HK-2 (cell line): ENCODE results near the gene HS3ST1.

Experiments
- DNase-seq: peaks from one replicate; pipeline ENCODE4 v3.0.0-alpha.2; 2018; ENCODE audit not compliant: unreplicated experiment

The HS3ST1 gene

DNA sequence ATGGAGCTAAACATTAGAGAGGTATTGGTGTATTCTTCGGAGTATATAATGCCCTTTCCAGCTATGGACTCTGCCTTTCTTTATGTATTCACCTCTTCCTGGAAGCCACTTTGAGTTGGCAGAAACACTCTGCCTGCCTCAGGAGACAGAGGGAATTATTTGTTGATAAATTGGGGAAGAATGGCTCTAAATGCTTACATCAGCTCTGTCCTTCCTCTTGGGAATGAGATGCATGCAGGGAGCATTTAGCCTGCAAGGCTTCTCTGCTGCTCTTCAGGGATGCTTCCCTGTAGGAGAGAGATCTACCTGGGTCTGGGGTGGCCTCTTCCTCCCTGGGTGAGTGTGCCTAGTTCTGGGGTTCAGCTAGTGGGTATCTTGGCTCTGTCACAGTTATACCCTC is 6.9 kb upstream of the HS3ST1 start:
- DNase-seq, result no peak

GRCh38 chr4:11431111-11431510 is 2.4 kb upstream of the HS3ST1 start:
- DNase-seq, result no peak

- no peak for DNase-seq
These were observed 1.8 kb upstream of the HS3ST1 start for GRCh38 chr4:11430536-11430935.

DNA sequence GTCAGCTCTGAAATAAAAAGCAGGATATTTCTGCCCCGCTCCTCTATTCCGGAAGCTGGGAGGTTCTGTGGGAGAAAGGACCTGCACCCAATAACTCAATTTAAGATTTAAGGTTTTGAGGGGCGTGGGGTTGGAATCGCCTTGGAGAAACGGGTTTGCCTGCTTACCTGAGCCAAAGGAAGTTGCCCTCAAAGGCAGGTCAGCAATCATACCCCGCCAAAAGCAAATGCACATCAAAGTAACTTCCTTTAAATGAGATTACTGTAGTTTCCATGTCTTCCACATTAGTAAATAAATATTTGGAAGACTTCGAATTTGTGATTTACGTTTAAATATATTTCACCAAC is 978 bp upstream of the HS3ST1 start:
- DNase-seq, result no peak

DNA sequence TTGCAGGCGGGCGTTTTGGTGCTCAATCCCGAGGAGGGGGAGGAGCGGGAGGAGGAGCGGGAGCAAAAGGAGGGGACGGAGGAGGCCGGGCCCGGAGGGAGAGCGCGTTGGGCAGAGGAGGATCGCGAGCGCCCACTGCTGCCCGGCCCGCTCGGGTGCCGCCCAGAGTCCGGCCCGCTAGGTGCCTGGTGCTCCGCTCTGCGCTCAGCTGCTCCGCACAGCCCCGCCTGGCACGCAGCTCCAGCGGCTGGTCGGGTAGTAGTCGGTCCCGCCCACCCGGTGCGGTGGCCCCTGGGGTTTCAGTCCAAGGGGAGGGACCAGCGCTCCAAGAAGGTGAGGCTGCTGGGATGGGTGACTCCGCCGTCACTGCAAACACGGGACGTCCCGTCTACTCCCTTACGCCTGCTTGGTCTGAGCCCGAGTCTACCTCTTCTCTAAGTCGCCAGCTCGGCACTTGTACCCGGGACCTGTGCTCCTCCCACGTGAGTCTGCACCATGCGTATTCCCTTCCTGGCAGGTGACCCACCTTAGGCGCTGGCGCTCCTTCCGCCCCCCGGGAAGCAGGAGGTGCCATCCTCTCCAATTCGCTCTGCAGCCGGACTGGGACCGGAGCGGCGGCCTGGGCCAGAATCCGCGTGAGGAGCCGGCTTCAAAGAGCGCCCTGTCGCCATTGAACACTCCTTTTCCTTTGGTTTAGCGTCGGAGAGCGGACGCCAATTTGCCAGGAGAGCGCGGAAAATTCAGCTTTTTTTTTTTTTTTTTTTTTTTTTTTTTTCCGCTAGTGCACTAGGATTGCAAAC is 405 bp upstream of the HS3ST1 start:
- peak; percentile 78 for DNase-seq

DNA sequence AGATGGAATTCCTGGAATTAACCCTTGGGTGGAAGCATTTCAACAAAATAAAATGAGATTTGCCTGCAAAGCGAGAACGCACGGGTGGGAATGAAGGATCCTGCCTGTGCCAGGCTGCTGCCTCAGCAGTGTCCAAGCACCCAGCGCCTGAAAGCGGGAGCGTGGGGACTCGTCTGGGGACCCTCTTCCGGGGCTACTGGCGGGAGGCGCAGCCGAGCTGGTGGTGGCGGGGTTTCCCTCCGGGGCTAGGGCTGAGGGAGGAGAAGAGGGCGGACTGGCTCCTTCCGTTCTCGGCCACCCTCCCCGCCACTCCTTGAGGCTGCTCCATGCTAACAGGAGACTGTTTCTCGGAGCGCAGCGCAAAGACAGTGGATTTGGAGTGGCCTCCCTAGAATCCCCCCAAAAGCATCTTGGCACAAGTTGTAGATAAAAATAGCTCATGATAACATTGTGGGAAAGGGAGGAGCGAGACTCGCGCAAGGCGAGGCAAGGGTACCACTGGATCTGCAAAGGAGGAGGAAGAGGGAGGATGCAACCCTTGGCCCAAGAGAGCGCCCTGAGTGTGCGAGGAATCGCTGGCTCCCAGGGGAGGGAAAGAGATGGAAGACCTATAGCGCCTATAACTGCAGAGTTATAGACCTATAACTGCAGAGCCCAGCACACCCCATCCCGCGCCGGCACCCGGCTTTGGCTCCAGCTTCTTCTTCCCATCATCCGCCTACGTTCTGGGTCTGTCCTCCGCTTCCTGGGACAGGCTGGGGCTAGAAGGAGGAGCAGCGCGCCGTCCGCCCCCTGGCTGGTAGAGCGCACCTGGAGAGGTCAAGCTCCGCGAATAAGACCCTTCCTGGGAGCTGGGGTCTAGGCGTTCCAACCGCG is 1.3 kb downstream of the HS3ST1 start:
- DNase-seq, result no peak

GRCh38 chr4:11426731-11427120 is 2.0 kb downstream of the HS3ST1 start:
- DNase-seq, result no peak

GRCh38 chr4:11426003-11426402 is 2.7 kb downstream of the HS3ST1 start:
- DNase-seq, result no peak

DNA sequence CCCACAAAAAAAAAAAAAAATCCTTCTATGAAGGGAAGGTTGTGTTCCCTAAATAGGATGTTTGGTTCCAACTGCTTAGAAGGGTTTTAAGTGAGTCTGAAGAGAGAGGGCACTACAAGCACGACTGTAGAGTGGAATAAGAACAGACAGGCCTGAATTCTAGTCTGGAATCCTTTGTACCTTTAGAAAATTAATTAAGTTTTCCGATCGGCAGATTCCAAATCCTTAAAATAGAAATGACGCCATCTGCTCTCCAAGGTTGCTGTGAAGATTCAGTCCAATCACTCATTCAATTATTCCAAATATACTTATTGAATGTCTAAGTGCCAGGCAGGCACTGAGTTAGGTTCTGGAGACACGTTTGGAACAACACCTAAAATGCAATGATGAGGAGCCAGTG is 3.8 kb downstream of the HS3ST1 start:
- DNase-seq, result no peak

DNA sequence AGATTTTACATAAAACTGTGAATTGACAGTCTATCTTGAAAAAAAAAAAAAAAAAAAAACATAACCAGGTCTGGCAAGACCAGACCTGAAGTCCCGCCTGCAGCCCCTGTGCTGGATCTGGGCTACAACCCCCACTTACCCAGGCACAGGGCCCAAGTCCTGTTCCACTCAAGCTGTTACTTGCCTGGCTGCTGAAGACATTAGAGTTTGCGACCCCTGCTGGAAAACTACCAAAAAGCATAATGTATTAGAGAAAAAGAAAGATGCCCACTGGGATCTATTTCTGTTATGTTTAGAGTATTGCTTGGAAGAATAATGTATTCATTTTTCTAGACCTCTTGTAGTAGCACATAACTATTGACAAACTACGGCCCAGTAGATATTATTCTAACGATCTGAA is 4.7 kb downstream of the HS3ST1 start:
- DNase-seq, result no peak

GRCh38 chr4:11423465-11423864 is 5.2 kb downstream of the HS3ST1 start:
- DNase-seq, result no peak

- DNase-seq, result no peak
These were observed 7.6 kb downstream of the HS3ST1 start for GRCh38 chr4:11421116-11421515.

DNA sequence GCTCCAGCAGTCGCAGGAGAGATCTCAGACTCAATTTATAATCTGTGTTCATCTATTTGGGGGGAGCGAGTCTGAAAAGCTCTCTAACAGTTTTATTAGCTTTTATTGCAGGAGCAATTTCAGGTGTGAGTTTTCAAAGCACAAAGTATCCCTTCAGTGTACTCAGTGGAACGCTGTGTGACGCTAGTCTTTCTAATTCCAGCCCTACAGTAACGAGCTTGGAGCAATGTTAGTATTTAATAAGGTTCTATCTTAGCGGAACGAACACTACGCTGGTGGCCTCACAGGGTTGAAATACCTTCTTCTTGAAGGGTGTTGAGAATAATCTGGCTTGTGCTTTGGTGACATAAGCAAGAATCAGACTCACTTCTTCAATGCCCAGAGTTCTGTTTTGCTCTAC is 8.4 kb downstream of the HS3ST1 start:
- no peak for DNase-seq

DNA sequence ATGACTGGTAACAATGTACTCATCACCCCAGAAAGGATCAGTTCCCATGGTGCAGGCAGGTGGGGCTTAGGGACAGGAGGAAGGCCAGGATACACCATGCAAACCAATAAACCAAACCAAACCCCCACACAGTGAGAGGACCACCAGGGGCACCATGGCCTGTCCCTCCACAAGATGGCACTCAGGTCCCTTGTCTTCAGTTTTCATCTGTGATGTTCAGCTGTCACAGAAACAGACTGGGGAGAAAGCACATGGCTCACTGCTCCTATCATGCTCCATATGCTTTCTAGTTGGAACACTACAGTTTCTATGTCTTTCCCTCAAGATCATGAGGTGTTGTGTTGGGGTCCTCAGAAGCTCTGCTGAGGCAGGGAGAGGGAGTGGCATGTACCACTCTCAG is 10.1 kb downstream of the HS3ST1 start:
- DNase-seq, result no peak

DNA sequence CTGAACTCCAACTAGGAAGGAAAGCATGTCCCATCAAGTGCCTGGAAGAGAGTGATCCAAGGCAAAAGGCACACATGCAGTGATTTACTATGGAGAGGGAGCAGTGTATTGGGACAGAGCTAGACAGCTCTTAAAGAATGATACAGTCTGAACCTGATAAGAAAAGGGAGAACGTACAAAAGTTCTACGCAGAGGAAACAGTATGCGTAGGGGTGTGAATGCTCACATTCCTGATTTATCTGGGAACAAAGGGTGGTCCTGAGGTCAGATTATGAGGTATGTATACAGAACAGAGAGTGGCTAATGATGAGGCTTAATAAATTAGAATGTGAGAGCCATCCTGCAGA is 12.0 kb downstream of the HS3ST1 start:
- DNase-seq, result no peak

DNA sequence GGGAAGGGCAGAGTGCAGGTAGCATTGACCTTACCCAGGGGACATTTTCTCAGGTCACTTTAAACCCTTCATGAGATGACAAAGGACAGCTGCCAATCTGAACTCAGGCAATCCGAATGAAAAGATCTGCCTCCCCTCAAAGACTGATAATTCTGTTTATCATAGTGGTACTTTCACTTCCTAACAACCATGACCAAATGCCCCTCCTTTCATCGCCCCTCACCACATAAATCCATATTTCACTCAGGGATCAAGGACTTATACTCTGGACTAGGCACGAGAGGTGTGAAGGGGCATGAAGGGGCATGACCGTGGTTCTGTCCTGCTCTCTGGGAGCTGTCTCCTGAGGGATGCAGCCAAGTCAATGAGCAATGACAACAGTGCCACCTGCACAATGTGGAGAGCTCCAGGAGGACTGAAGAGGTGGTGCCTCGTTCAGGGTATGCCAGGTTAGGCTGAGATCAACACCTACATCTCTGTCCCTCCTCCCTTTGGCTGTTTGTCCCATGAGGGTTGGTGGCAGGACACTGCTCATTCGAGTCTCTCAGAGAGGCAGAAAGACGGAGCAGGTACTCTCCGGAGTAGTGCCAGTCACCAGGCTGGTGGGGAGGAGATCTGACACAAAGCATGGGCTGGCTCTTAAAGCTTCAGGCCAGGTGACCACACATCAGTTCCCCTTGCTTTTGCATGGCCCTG is 12.5 kb downstream of the HS3ST1 start:
- DNase-seq, result no peak

DNA sequence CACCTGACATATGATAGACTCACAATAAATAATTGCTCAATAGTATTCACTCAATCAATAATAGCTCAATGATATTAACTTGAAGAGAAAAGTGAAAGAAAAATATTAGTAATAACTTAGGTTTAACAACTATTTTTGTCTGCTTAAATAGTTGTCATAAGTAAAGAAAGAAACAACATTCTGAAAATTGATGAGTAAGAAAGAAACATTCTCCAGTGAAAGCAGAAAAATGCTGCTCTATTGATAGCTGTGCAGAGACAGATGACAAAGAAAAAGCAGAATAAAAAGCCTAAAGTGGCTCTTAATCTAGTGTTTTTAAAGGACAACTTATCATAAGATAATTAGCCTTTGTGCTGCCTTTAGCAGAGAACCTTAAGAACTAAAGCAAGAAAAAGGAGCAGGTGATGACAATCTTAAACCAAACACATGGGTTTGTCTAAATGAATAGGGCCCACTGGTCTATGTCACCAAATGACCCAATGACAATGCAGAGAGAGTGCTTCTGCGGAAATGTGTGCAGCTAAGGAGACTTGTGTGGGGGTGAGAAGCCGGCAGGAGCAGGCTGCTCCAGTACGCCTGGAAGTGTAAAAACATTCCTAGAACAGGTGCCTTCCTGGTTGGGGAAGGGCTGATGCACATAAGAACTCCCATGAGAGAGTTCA is 13.2 kb downstream of the HS3ST1 start:
- no peak for DNase-seq

GRCh38 chr4:11412211-11412610 is 16.5 kb downstream of the HS3ST1 start:
- no peak for DNase-seq

- DNase-seq, result no peak
These were observed 19.1 kb downstream of the HS3ST1 start for GRCh38 chr4:11409632-11410031.

DNA sequence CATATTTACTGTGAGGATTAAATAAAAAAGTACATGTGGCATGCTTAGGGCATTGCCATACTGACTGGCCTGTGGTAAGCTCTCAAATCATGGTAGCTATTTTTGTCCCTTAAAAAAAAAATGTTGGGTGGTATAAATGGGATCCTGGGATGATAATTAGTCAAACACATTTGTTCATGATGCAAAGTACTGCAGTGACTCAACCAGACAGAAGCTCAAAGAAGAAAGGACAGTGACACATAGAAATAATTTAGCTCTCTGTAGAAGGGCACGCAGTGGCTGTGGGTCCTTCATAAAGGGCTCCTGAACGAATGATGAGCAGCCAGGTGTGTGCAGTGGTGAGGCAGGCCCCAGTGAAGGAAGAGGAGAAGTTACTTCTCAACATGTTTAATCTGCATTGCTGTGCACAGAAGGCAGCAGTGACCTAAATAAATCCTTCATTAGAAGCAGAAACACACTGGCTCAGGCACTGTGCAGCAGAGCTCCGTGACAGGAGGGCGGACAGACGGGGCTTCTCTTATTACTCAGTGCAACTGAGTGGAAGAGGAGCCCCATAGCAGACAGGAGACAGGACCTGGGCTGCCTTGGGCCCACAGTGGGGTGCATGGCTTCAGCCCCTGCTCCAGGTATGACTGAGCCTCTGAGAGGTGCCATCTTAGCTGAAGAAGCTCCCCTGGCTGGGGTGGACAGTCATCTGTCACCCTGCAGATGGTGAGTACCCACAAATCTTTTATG is 20.3 kb downstream of the HS3ST1 start:
- DNase-seq, result no peak

DNA sequence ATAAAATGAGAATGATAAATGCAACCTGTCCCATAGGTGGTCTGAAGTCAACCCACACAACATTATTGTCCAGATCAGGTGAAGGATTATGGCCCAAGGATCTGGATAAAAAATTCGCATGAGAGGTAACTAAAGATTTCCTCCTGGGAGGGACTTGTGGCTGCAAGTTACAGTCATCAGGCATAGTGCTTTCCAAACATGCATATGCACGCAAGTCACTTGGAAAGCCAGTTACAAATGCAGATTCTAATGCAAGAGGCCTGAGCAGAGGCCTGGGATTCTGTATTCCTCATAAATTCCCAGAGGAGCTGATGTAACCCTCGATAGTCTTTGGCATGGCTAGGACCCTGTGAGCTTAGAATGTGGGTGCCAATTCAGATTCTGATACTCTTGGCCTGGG is 21.1 kb downstream of the HS3ST1 start:
- DNase-seq, result no peak

DNA sequence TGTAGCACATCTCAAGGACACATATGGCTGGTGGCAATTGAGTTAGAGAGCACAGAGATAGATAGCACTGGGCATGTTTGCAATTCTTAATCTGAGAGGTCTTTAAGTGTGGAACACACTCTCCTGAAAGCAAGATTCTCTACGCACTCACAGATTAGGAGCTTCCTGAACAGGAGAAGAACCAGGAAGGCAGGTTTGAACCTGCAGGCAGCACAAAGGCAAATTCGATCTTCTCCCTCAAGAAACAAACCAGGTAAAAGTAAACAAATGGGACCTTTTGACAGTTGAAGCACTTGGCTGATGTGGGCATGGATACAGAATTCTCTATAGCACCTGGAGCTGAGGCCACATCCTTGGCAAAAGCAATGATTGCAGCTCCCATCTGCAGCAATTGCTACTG is 24.3 kb downstream of the HS3ST1 start:
- no peak for DNase-seq
